NCI-H1436 (cell line): ENCODE measurements around the gene USP11.

ENCODE experiments used
- DNase-seq: peaks from one replicate; lab custom pipeline; 2025; lab: John Stamatoyannopoulos, UW

Gene USP11

GRCh38 chrX:47232803-47233332 is at the start of gene USP11:
TSS of gene USP11 (plus strand) at chrX:47233009. CDS start at chrX:47233044, 35 bp downstream.
- DNase-seq = peak; percentile 42

GRCh38 chrX:47184486-47184885 is 48.3 kb upstream of the USP11 start:
- no peak for DNase-seq

GRCh38 chrX:47185241-47185640 is 47.6 kb upstream of the USP11 start:
- DNase-seq = no peak

GRCh38 chrX:47186096-47186740 is 46.6 kb upstream of the USP11 start:
- DNase-seq = no peak

GRCh38 chrX:47187106-47187677 is 45.6 kb upstream of the USP11 start:
- no peak for DNase-seq

GRCh38 chrX:47189906-47190305 is 42.9 kb upstream of the USP11 start:
- no peak for DNase-seq

- DNase-seq = peak; percentile 80
Measured at GRCh38 chrX:47190445-47191269, 42.2 kb upstream of the USP11 start.

- peak; percentile 7 for DNase-seq
Measured at GRCh38 chrX:47191331-47191730, 41.5 kb upstream of the USP11 start.

- no peak for DNase-seq
Measured at GRCh38 chrX:47191806-47192401, 40.9 kb upstream of the USP11 start.

- DNase-seq = peak; percentile 89
Measured at GRCh38 chrX:47193475-47194193, 39.2 kb upstream of the USP11 start, which contains the start of gene UBA1. TSS of gene UBA1 (plus strand) at chrX:47193829. CDS start at chrX:47198803, 4,974 bp downstream.

- DNase-seq = no peak
Measured at GRCh38 chrX:47194194-47194787, 38.5 kb upstream of the USP11 start.

- DNase-seq = no peak
Measured at GRCh38 chrX:47196098-47196497, 36.7 kb upstream of the USP11 start.

- no peak for DNase-seq
Measured at GRCh38 chrX:47197526-47197925, 35.3 kb upstream of the USP11 start.

GRCh38 chrX:47198026-47198686 is 34.7 kb upstream of the USP11 start:
- DNase-seq = no peak

- no peak for DNase-seq
Measured at GRCh38 chrX:47198687-47199080, 34.1 kb upstream of the USP11 start.

GRCh38 chrX:47199286-47199685 is 33.5 kb upstream of the USP11 start:
- DNase-seq = no peak

- DNase-seq = no peak
Measured at GRCh38 chrX:47200385-47201150, 32.2 kb upstream of the USP11 start.

GRCh38 chrX:47201345-47201944 is 31.4 kb upstream of the USP11 start:
- no peak for DNase-seq

GRCh38 chrX:47202316-47202715 is 30.5 kb upstream of the USP11 start:
- no peak for DNase-seq

- DNase-seq = no peak
Measured at GRCh38 chrX:47202877-47203276, 29.9 kb upstream of the USP11 start.
